ENCODE data around the gene PLA2G4E. TPM values are rescaled to one million over a fixed set of nuclear protein-coding genes. Genes with fewer than 3 reads are reported as not detected.

PLA2G4E gene
- total RNA-seq, 1 donor from 2014 or later: not detected

DNA sequence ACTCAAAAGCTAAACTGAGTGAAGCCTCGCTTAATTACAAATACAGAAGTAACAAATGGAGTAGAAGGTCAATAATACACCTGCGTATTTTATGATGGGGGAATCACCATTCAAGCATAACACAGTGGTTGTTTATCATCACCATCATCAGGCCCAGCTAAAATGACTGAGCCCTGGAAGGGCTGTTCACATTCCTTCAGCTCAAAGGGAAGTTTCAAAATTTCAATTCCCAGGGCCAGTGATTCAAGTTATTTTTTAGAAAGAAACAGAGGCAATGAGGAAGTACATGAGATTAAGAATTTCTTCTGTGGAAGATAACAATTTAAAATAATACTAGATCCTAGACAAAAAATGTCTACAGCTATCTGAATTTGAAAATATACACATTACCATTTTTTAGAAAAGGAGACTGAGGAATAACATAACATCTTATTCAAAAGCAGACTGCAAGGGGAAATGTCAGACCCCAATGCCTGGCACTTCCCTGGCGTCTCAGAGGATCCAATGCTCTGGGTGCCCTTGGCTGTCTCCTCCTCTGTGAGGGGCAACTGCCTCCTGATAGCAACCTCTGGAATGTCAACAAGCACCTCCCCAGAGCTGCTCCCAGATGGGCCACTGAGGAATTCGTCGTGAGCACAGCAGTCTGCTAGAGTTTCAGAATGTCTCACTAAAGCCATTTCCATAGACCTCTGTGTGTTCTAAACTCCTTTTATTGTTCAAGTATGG is 71.3 kb downstream of the PLA2G4E start:
- ATAC-seq (ENCODE audit: poor library complexity) (no peak), DNase-seq (no peak)
- intact Hi-C loops (cut with DNase I): no loop called here

DNA sequence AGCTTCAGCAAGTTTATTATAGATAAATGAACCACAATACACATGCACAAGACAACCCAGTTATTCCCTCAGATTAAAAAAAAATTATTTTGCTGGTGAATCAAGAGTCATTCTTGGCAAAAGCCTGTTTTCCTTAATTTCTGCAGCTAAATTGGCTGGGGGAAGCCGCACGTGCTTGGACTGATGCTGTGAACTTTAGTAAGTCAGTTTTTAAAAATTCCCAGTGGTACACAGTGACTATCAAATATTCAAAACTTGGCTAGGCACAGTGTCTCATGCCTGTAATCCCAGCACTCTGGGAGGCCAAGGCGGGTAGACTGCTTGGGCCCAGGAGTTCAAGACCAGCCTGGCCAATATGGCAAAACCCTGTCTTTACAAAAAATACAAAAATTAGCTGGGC is 72.4 kb downstream of the PLA2G4E start:
- intact Hi-C loops (cut with DNase I): no loop called here
- ATAC-seq (ENCODE audit: poor library complexity) (no peak), DNase-seq (peak; percentile 77)

DNA sequence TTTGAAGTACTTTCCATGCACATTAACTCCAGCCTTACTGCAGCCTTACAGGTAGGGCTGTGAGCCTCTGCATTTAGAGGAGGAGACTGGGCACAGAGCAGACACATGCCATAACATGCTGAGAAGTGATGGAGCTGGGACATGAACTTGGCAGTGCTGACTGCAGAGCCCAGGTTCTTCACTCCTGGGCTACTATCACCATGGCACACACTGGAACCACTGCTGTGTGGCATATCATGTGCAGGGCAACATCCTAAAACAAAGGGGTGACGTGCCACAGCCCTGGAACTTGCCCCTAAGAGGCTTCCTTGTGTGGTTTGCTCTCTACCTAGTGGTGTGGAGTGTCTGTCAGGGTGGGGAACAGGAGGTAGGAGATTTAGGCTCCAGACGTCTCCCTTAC is 73.9 kb downstream of the PLA2G4E start:
- ATAC-seq (ENCODE audit: poor library complexity) (peak; percentile 84), DNase-seq (peak; percentile 64)
- intact Hi-C loops (cut with DNase I): no loop called here

- intact Hi-C loops (cut with DNase I): no loop called here
- ATAC-seq (ENCODE audit: poor library complexity) (peak; percentile 59), DNase-seq (peak; percentile 60)
Measured at GRCh38 chr15:41945731-41946130, 75.1 kb downstream of the PLA2G4E start.

DNA sequence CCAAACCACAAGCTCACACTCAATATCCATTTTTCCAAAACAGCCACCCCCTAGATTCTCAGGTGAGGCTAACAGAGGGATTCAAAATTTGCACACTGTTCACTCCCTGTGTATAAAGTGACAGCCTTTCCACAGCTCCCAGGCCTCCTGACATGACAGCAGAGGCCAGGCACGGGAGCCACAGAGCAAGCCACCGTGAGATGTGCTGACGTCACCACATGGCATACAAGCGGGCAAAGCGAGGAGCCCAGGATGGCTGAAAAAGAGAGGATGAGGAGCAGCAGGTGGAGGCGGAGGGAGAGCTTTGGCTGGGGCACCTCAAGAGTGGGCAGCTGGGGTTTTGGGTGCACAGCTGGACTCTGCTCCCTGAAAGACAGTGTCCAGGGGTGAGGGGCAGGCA is 75.6 kb downstream of the PLA2G4E start:
- ATAC-seq (ENCODE audit: poor library complexity): peak; percentile 13
- DNase-seq: peak; percentile 44
- intact Hi-C loops (cut with DNase I): no loop called here

- DNase-seq: peak; percentile 75
- intact Hi-C loops (cut with DNase I): no loop called here
- ATAC-seq (ENCODE audit: poor library complexity): peak; percentile 45
Measured at GRCh38 chr15:41944313-41944940, 76.4 kb downstream of the PLA2G4E start.

GRCh38 chr15:41943543-41944312 is 77.1 kb downstream of the PLA2G4E start:
- DNase-seq (no peak), ATAC-seq (ENCODE audit: poor library complexity) (no peak)
- intact Hi-C loops (cut with DNase I): no loop called here

DNA sequence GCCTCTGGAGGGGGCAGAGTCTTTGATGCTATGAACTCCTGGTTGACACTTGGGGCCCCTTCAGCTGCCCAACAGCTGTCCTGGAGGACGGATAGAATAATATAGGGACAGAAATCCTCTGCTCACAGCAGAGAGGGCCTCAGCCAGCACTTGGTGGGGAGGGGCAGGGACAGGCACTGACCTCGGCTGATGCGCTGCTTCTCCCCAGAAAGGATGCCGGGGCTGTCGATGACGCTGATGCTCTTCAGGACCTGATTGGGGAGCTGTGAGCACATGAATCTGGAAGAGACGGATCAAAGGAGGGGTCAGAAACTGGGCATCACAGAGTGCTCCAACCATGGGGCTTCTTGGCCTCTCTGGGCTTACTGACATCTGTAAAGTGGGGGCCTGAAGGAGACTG is 78.0 kb downstream of the PLA2G4E start:
- ATAC-seq (ENCODE audit: poor library complexity) (no peak), DNase-seq (peak; percentile 30)
- intact Hi-C loops (cut with DNase I): no loop called here

DNA sequence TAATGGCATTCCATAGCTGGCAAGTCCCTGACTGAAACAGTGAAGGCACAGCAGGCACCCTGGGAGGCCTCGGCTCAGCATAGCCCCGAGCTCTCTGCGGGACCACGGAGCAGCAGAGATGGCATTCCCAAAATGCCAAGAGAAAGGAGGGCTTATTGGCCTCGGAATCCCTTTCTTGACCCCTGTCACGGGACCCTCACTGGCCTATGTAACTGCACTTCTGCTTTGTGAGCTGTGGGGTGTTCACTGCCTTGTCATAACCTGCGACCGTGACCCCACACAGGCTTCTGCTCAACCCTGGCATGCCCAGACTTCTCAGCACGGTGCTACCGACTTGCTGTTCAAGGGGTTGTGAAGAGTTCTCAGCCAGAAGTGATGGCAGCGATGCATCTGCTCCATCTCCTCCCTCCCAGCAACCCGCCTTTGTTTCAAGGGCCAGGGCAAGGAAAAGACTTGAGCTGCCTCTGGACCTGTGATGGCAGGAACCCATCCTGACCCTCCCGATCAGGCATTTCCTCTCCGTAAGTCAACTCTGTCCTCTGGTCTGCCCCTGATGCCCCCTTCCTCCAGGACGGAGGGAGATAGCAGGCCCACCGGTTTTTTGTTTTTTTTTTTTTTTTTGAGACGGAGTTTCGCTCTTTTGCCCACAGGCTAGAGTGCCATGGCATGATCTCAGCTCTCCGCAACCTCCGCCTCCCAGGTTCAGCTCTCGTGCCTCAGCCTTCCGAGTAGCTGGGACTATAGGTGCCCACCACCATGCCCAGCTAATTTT is 79.0 kb downstream of the PLA2G4E start:
- no peak for ATAC-seq (ENCODE audit: poor library complexity)
- DNase-seq: peak; percentile 44
- intact Hi-C loops (cut with DNase I): no loop called here

DNA sequence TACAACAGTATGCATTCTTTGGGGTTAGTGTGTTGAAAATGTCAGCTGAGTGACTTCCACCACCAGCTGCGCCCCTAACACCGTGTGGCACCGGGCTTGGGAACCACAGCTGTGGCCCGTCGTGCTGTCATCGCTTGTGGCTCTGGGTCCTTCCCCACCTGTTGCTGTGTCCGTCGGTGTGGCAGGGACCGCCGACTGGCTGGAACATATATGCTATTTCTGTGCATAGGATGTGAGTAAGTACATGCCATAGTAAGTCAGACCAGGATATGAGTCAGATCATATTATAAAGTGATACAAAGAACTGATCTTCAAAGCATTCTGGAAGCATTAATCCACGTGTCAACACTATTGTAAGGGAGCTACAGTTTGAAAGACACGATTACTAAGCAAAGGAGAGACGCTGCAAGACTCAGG is 80.4 kb downstream of the PLA2G4E start:
- DNase-seq: peak; percentile 35
- intact Hi-C loops (cut with DNase I): no loop called here
- ATAC-seq (ENCODE audit: poor library complexity): no peak

GRCh38 chr15:41939986-41940385 is 80.9 kb downstream of the PLA2G4E start:
- DNase-seq: peak; percentile 29

GRCh38 chr15:41937568-41937923 is 83.3 kb downstream of the PLA2G4E start:
- no peak for ATAC-seq (ENCODE audit: poor library complexity)
- intact Hi-C loops (cut with DNase I): no loop called here
- DNase-seq: no peak

More at GRCh38 chr15:41939986-41940385, 80.9 kb downstream of the PLA2G4E start:
- ATAC-seq (ENCODE audit: poor library complexity): no peak
- intact Hi-C loops (cut with DNase I): no loop called here

DNA sequence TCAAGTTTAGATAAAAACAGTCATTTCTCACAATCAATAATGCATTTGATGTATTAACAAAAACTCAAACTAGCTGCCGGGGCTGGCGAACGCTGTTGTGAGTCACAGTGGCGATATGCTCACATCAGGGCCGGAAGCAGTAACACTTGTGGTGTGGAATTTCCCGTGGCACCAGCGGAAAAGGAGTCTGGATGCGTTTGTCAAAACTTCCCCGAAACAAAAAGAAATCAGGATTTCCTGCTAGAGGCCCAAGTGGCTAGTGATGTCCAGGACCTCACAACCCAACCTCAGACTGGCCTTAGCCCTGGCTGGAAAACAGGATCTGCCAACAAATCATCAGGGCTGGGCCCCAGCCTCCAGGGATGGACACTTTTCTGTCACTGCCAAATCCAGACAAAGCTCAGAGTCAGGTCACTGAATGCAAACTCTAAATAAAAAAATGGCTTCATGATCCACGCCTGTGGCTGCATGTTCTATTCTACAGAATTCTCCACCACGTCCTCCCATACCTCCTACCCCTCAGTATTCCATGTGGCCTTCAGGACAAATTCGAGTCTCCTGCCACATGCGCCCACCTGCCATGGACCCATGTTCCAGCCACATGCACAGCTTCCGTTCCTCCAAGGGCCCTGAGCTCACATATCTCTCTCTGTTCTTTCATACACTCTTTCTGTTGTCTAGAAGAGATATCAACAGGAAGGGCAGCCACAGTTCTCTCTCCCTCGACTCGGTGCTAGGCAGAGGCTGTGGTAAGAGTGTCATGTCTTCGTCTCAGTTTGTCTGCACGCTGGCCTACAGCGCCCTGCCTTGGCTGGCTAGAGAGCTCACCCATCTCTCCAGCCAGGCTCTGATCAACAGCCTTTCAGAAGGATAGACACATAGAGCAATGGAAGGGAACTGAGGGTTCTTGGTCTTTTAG is 83.9 kb downstream of the PLA2G4E start:
- ATAC-seq (ENCODE audit: poor library complexity) (peak; percentile 22), DNase-seq (peak; percentile 64)
- intact Hi-C loops (cut with DNase I): no loop called here

DNA sequence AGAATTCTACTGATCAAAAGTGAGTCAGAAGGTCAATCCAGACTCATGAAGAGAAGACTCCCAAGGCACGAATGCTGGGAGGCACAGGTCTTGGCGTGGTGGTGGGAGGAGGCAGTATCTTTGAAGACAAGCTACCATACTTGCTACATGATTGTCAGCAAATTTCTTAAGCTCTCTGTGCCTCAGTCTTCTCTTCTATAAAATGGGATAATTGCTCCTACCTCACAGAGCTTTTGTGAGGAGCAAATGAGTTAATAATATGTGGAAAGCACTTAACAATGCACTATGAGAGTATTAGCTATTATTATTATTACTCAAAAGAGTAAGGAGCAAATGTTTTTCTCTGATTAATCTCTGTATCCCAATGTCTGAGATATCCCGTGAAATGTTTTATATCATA is 84.7 kb downstream of the PLA2G4E start:
- intact Hi-C loops (cut with DNase I): no loop called here
- DNase-seq (no peak), ATAC-seq (ENCODE audit: poor library complexity) (no peak)

GRCh38 chr15:41935566-41936020 is 85.2 kb downstream of the PLA2G4E start:
- DNase-seq (no peak), ATAC-seq (ENCODE audit: poor library complexity) (no peak)
- intact Hi-C loops (cut with DNase I): no loop called here

- no peak for DNase-seq
- ATAC-seq (ENCODE audit: poor library complexity): no peak
- intact Hi-C loops (cut with DNase I): no loop called here
Measured at GRCh38 chr15:41934843-41935242, 86.0 kb downstream of the PLA2G4E start.

DNA sequence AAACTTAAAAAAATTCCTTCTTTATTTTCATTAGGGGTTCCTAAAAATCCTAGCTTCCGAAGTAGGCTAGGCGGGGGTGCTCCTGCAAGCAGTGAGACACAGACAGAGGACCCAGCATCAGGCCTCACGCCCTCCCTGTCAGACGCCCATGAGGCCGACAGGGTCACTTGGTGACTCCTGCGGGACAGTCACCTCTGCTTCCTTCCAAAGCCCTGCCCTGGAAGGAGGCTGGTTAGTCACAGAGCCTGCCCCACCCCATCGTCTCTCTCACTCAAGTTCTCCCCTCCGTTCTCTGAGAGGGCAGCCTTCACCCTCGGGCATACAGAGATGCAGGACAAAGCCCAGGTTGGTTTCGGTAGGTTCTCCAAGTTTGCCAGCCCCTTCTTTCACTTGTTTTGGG is 87.1 kb downstream of the PLA2G4E start:
- intact Hi-C loops (cut with DNase I): no loop called here
- no peak for DNase-seq
- peak; percentile 12 for ATAC-seq (ENCODE audit: poor library complexity)

- intact Hi-C loops (cut with DNase I): no loop called here
- no peak for DNase-seq
- ATAC-seq (ENCODE audit: poor library complexity): no peak
Measured at GRCh38 chr15:41933326-41933725, 87.5 kb downstream of the PLA2G4E start.

Measured in Right ventricle myocardium superior (tissue), 1 donor.